ENCODE measurements around the gene NRIP2.
"Not testable (repeated sequence)": the region's sequence is repeated elsewhere in the genome, so short reads cannot be mapped to it uniquely, and the experiment has no call there.

The NRIP2 gene

GRCh38 chr12:2834581-2835491 is at the start of gene NRIP2:
Gene NRIP2, minus strand, starts transcription at chr12:2835035. Its CDS starts 52 bp downstream, at chr12:2834983.
- DNase-seq, result peak; percentile 46

GRCh38 chr12:2879853-2880252 is 45.0 kb upstream of the NRIP2 start:
- no peak for DNase-seq

DNA sequence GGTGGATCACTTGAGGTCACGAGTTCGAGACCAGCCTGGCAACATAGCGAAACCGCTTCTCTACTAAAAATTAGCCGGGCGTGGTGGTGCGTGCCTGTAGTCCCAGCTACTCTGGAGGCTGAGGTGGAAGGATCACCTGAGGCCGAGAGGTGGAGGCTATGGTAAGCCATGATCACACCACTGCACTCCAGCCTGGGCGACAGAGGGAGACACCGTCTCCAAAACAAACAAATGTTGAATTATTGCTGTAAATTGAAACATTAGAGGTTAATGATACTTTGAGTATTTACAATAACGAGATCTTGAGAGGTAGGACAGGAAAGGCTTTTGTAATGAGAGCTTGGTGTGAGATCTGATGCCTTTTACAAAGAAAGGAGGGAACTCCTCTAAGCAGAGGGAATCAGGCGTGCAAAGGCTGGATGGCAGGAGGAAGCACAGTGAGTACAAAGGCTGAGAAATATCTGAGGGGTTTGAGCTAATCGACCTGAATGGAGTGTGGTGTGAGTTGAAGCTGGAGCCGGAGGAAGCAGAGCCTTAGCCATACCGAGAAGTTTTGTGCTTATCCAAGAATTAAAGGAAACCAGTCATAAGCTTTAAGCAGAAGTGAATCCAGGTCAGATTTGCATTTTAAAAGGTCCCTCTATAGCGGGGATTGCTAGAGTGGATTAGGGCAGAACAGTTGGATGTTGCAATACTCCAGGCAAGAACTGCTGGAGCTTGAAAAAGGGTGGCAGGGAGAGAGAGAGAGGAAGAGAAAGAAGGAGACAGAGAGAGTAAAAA is 43.3 kb upstream of the NRIP2 start:
- DNase-seq, result peak; percentile 54

DNA sequence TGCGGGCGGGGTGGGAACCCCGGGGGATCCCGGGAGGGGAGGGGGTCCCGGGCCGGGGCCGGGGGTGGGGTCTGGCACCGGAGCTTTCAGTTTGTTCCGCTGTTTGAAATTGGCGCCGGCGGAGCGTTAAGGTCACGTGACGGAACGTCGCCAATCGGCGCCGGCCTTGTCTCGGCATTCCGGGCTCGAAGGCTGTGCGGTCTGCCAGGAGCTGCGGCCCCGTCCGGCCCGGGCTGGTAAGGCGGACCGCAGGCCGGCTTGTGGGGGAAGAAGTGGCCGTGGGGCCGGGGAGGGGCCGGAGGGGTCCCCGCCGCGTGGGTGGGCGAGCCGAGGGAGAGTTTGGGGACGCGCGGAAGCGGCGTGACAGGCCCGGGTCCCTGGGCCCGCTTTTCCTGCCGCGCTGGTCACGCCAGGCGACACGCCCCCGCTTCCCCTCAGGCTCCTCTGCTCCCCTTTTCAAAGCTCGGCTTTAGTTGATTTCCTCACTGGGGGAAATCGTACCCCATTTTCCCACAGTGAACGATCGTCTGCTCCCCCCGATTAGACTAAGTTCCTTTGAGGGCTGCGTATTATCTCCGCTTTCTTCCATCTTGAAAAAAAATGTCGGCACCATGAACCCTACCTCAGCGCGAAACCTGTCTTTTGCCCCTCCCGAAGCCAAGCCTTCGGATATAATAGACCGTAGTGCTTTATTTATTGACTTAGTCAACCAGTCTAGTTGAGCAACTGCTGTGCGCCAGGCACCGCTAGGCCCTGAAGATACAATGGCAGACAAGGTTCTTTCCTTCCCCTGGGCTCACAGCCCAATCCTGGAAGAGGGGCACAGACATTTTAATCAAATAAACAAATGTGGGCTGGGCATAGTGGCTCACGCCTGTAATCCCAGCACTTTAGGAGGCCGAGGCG is 42.5 kb upstream of the NRIP2 start, which contains the start of the genes FOXM1 and RHNO1:
Gene FOXM1, minus strand, starts transcription at position 128 of the 906 bp plus-strand sequence. CDS start 2,696 bp downstream, outside the sequence.
Gene RHNO1, plus strand, starts transcription at position 177 of the 906 bp plus-strand sequence. CDS start 8,144 bp downstream, outside the sequence.
- DNase-seq, result peak; percentile 90

DNA sequence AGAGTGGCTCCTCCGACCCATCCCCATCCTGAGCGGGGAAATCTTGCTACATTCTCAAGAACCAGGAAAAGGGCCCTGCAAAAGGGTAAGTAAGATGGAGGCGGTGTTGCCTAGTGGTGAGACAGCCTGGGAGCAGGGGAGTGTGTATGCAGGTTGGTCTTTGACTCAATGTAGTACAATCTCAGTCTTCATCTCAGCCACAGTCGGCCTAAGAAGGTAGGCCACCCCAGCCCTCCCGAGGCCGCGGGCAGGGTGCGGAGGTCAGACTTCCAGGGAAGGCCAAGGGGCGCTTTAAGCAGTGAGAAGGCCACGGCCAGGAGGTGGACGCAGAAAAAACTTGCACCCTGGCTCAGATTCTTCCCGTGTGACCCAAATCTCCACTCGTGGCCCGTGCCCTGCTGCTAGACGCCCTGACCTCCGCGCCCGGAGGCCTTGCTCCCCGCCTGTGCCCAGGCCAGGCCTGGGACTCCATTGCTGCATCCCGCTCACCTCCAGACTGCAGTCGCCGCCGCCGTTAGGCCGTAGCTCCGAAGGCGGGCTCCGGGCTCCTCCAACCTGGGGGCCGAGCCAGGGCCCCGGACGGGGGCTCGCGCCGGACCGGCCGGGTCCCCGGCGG is 41.7 kb upstream of the NRIP2 start:
- DNase-seq, result no peak

DNA sequence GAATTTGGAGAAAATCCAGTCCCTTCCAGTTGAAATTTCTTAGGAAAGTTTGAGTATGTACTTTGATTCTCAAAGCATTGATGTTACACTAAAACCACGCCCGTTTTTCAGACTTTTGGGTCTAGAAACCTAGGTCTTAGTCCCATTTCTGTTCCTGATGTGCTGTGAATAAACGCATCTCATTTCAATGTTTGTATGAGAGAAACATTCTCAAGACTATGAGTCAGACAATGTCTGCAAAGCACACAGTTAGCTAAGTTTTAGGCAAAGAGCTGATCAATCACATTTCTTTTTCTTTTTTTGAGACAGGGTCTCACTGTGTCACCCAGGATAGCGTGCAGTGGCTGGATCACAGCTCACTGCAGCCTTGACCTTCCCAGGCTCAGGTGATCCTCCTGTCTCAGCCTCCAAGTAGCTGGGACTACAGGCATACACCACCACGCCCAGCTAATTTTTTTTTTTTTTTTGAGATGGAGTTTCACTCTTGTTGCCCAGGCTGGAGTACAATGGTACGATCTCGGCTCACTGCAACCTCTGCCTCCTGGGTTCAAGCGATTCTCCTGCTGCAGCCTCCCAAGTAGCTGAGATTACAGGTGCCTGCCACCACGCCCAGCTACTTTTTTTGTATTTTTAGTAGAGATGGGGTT is 34.3 kb upstream of the NRIP2 start:
- DNase-seq, result not testable (repeated sequence)

DNA sequence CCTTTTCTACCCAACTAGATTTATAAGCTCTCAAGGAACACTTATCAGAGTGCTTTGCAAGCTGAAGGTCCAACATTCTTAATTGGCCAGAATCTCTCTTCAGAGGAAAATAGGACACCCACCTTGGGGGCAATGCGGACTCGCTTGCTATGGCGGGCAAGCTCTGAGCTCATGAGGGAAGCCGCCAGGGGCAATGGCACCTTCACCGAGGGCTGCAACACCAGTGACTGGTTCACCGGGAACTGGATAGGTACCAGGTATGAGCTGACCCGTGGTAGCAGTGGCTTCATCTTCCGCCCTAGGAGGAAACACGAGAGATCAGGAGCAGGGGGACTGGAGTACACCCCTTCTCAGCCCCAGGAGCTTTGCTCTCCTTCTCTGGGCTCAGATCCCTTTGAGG is 29.4 kb upstream of the NRIP2 start:
- DNase-seq, result no peak

DNA sequence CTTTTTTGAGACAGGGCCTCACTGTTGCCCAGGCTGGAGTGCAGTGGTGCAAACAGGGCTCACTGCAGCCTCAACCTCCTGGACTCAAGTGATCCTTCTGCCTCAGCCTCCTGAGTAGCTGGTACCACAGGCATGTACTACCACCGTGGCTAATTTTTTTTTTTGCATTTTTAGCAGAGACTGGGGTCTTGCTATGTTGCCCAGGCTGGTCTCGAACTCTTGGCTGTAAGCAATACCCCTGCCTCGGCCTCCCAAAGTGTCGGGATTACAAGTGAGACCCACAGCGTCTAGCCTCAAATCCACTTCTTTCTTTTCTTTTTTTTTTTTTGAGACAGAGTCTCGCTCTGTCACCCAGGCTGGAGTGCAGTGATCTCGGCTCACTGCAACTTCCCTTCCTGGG is 28.6 kb upstream of the NRIP2 start:
- not testable (repeated sequence) for DNase-seq

GRCh38 chr12:2862876-2863275 is 28.0 kb upstream of the NRIP2 start:
- no peak for DNase-seq

GRCh38 chr12:2860170-2860569 is 25.3 kb upstream of the NRIP2 start:
- no peak for DNase-seq

DNA sequence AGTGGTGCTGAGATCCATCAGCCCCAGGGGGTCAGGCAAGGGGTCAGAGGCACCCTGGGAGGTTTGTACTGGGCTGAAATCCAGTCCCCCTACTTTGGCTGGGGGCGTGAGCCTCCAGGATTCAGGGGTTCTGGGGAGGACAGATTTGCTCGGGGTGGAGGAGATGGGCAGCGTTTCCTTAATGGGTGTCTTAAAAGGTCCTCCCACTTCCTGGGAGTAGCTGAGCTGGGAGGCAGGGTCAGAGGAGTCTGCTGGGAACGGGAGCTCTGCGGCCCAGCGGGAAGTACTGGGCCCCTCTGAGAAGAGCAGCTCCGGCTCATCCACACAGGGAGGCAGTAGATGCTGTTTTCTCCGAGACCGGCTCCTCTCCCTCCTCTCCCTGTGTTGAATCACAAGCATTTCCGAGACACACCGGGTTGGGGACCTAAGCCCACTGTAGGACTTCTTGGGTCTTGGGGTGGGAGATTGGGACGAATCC is 24.1 kb upstream of the NRIP2 start:
- DNase-seq, result no peak

DNA sequence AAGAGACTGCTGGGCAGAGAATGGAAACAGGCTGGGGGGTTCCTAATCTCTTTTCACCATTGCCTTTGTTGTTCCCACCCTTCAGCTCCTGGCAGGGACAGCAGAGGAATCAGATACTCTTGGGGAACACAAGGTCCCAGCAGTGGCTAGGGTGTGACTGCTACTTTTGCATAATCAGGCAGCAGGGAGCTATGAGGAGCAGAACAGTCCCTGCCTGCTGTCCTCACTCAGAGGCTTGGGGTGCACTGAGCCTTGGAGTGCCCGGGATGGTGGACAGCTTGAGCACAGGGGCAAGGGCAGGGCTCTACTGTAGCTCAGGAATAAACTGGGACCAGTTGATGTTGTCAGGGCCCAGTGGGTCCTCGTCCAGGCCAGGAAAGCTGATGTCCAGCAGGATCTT is 23.5 kb upstream of the NRIP2 start:
- DNase-seq, result no peak

GRCh38 chr12:2857576-2857975 is 22.7 kb upstream of the NRIP2 start:
- no peak for DNase-seq

DNA sequence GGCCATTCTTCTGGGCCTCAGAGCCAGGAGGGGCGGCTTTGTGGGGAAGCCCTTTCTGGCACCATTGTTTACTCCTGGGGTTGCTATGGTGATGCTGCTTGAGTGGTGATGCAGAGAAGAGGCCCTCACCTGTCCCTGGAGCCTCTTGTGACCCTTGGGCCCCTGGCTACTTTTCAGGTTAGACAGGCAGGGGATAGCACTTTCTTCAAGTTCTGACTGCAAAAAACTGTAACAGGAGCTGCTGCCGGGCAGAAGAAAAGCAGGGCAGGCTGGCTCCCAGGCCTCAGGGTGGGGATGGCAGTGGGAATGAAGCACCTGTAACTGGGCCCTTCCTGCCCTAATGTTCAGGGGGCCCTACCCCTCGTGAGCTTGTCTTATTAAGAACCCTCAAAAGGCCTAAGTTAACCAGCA is 22.2 kb upstream of the NRIP2 start, which contains the start of gene TEX52:
Gene TEX52, minus strand, starts transcription at position 19 of the 411 bp plus-strand sequence. Its CDS starts 13 bp downstream, at position 6.
- DNase-seq, result no peak

DNA sequence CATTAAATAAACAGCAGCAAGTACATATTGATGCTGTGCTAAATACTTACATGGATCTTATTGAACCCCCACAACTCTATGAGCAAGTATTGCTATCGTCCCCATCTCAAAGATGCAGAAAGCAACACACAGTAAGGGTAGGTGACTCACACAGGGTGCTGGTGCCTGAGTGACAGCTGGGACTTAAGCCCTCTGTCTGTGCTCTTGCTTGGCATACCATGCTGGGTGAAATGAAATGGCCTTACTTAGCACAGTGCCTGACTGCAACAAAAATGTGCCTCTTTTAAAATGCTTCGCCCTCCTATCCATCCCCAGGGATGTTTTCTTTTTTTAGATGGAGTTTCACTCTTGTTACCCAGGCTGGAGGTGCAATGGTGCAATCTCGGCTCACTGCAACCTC is 21.2 kb upstream of the NRIP2 start:
- DNase-seq, result no peak

- no peak for DNase-seq
Observed at GRCh38 chr12:2855546-2855945, 20.7 kb upstream of the NRIP2 start.

DNA sequence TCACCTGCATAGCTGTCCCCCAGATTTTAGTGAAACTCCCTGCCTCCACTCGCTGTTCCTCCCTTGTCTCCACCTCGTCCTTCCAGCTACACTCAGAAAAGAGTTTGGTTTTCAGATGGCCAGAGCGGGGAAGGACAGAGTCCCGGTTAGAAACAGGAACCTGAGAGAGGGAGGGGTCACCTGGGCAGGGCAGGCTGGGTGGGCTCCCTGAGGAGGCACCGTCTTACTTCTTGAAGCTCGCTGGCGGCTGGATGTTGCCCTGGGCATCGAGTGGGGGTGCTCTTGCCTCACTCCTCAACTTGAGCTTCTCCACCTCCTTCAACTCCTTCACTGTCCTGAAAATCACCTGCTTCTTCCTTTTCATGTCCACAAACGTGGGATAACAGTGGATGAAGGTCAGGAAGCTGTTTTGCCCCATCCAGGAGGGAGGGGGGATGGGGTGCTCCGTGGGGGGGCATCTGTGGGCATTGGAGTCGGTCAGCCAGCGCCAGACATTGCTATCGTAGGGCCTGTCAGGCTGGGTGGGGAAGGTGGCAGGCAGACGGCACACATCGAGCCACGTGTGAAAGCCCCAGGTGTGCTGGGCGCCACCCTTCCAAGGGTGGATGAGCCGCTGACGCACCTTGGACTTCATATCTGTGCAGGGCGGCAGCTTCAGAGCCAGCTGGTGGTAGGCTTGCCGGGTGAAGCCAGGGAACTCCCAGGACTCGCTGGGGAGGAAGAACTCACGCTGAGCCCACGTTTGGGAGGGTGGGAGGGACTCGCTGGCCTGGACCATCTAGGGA is 20.0 kb upstream of the NRIP2 start:
- no peak for DNase-seq

DNA sequence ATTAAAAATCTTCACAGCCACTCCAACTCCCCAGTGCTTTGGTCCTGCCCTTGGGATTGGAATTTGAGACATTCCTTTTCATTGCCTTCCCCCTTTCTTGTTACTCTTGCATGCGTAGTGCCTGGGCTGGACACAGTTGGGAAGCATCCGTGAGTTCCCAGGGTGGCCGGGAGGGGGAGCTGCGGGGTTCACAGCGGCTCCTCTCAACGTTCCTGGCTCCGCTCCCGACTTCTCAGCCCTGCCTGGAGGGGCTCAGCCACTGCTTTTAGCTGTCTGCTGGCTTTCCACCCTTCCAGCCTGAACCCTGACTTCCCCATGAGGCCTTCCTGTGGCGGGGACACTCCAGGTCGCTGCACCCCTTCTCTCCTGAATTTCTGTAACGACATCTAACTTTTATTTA is 18.8 kb upstream of the NRIP2 start:
- DNase-seq, result peak; percentile 53

DNA sequence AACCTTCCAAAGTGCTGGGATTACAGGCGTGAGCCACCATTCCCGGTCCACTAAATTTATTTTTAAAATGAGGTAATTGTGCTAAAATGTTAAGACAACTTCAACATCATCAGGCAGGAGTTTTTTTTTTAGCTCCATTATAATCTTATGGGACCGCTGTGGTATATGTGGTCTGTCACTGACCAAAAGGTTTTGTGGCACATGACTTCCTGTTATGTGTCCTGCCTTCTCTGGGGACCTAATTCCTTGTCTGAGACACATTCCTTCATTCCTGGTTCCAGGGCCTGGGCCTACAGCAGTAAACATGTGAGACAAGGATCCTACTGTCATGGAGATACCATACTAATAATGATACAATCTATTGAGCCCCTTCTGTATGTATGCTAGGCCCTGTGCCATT is 17.1 kb upstream of the NRIP2 start:
- DNase-seq, result no peak

DNA sequence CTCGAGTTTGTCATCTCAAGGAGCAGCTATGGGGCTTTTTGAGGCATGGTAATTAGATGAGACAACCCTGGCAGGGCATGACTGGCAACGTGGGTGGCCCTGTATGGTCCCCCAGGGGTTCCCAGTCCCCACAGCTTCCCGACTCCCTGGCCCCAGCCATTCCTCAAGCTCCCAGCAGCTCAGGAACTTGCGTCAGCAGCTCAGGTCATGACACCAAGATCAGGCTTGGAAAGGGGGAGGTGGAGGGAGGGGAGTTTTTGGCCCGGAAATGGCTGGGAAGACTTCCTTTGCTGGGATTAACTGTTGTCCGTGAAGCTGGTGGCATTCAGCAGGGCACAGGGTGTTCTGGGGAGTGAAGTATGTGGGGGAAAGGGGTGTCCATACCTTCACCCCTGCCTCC is 10.4 kb upstream of the NRIP2 start:
- DNase-seq, result no peak

Measured in NCI-H345 (cell line).